Keratinocyte (primary cell): ENCODE results near the gene CYSTM1.

Experiments used
- CTCF ChIP-seq, 3 experiments: IDR thresholded peaks in 1 of 3; conservative IDR thresholded peaks in 1 of 3; optimal IDR thresholded peaks in 1 of 3; 2 replicates in 2 of 3; 3 replicates in 1 of 3; pipeline versions ENCODE3 to v1.5.1; 2011; ENCODE audit warnings: low read length in 3 of 3, mild to moderate bottlenecking in 3 of 3, moderate library complexity in 2 of 3, control low read depth in 1 of 3, inconsistent platforms in 1 of 3; ENCODE audit not compliant: insufficient read depth in 2 of 3; ENCODE audit errors: extremely low read depth in 1 of 3
- EZH2 ChIP-seq: IDR thresholded peaks from one replicate; pipeline ENCODE4 v1.6.1; 2012; ENCODE audit warnings: inconsistent platforms, mild to moderate bottlenecking, low read length, moderate library complexity

GRCh38 chr5:140265845-140266244, 90.9 kb downstream of the CYSTM1 start:
- TF ChIP-seq CTCF (optimal IDR thresholded peaks at IDR 0.05 in 1 of 3, IDR thresholded peaks at IDR 0.05 in 1 of 3, conservative IDR thresholded peaks at IDR 0.05 in 1 of 3; ENCODE audit: extremely low read depth in 1 of 3, insufficient read depth in 2 of 3, low read length in 3 of 3) = no peak
- TF ChIP-seq EZH2 = no peak
